ENCODE data around the gene MAVS.

The MAVS gene

GRCh38 chr20:3922223-3922982 lies 75.8 kb downstream of the MAVS start:
- no peak overlapping the region for H3K4me3 Mint-ChIP-seq
- H3K9me3 Mint-ChIP-seq = no peaks in the 10 kb centered on the region
- H3K4me1 Mint-ChIP-seq = peaks cover 24% of the 10 kb centered on the region
- no peaks in the 10 kb centered on the region for H3K27me3 Mint-ChIP-seq (ENCODE audit: low read depth, poor library complexity)
- no peak for TF ChIP-seq CTCF (IDR thresholded peaks at IDR 0.05)
- no peak for DNase-seq
- peaks cover 59% of the 10 kb centered on the region for H3K36me3 Mint-ChIP-seq (ENCODE audit: low read depth)
- H3K27ac Mint-ChIP-seq = peak overlapping the region; percentile 89

GRCh38 chr20:3922983-3923339 lies 76.3 kb downstream of the MAVS start:
- Mint-ChIP-seq H3K36me3 (ENCODE audit: low read depth) (peaks cover 58% of the 10 kb centered on the region), H3K4me3 (no peak overlapping the region), H3K4me1 (peaks cover 29% of the 10 kb centered on the region), H3K9me3 (no peaks in the 10 kb centered on the region), H3K27me3 (ENCODE audit: low read depth, poor library complexity) (no peaks in the 10 kb centered on the region), H3K27ac (peak overlapping the region; percentile 89)
- no peak for TF ChIP-seq CTCF (IDR thresholded peaks at IDR 0.05)
- DNase-seq = no peak

- peaks cover 33% of the 10 kb centered on the region for H3K4me1 Mint-ChIP-seq
- H3K4me3 Mint-ChIP-seq = no peak overlapping the region
- H3K9me3 Mint-ChIP-seq = no peaks in the 10 kb centered on the region
- no peak for DNase-seq
- H3K27me3 Mint-ChIP-seq (ENCODE audit: low read depth, poor library complexity) = no peaks in the 10 kb centered on the region
- H3K27ac Mint-ChIP-seq = peak overlapping the region; percentile 88
- no peak for TF ChIP-seq CTCF (IDR thresholded peaks at IDR 0.05)
- H3K36me3 Mint-ChIP-seq (ENCODE audit: low read depth) = peaks cover 54% of the 10 kb centered on the region
These were observed 77.2 kb downstream of the MAVS start for GRCh38 chr20:3923818-3924217.

GRCh38 chr20:3924304-3925112 lies 77.9 kb downstream of the MAVS start:
- Mint-ChIP-seq H3K4me3 (no peak overlapping the region), H3K36me3 (ENCODE audit: low read depth) (peaks cover 47% of the 10 kb centered on the region), H3K4me1 (peaks cover 33% of the 10 kb centered on the region), H3K27me3 (ENCODE audit: low read depth, poor library complexity) (no peaks in the 10 kb centered on the region), H3K9me3 (no peaks in the 10 kb centered on the region), H3K27ac (peak overlapping the region; percentile 88)
- no peak for DNase-seq
- no peak for TF ChIP-seq CTCF (IDR thresholded peaks at IDR 0.05)

GRCh38 chr20:3925113-3925695 lies 78.6 kb downstream of the MAVS start:
- Mint-ChIP-seq H3K36me3 (ENCODE audit: low read depth) (peaks cover 40% of the 10 kb centered on the region), H3K27me3 (ENCODE audit: low read depth, poor library complexity) (no peaks in the 10 kb centered on the region), H3K4me3 (no peak overlapping the region), H3K27ac (peak overlapping the region; percentile 91), H3K9me3 (no peaks in the 10 kb centered on the region), H3K4me1 (peaks cover 33% of the 10 kb centered on the region)
- no peak for DNase-seq
- no peak for TF ChIP-seq CTCF (IDR thresholded peaks at IDR 0.05)

Measured in nephron progenitor cell (in vitro differentiated cells).